GM21367 (cell line): ENCODE data around the gene RABGGTA.
"Not testable (repeated sequence)": the region's sequence is repeated elsewhere in the genome, so short reads cannot be mapped to it uniquely, and the experiment has no call there.

Source experiments
- ATAC-seq: cut with Tn5 transposase; IDR thresholded peaks from one replicate; pipeline ENCODE4 v1.9.1; 2021; ENCODE audit not compliant: unreplicated experiment

The RABGGTA gene

GRCh38 chr14:24261256-24261968 lies 10.0 kb downstream of the RABGGTA start:
- ATAC-seq: no peak

GRCh38 chr14:24260780-24261157 lies 10.6 kb downstream of the RABGGTA start:
- ATAC-seq: no peak

- ATAC-seq: no peak
Observed at GRCh38 chr14:24260026-24260779, 11.2 kb downstream of the RABGGTA start.

DNA sequence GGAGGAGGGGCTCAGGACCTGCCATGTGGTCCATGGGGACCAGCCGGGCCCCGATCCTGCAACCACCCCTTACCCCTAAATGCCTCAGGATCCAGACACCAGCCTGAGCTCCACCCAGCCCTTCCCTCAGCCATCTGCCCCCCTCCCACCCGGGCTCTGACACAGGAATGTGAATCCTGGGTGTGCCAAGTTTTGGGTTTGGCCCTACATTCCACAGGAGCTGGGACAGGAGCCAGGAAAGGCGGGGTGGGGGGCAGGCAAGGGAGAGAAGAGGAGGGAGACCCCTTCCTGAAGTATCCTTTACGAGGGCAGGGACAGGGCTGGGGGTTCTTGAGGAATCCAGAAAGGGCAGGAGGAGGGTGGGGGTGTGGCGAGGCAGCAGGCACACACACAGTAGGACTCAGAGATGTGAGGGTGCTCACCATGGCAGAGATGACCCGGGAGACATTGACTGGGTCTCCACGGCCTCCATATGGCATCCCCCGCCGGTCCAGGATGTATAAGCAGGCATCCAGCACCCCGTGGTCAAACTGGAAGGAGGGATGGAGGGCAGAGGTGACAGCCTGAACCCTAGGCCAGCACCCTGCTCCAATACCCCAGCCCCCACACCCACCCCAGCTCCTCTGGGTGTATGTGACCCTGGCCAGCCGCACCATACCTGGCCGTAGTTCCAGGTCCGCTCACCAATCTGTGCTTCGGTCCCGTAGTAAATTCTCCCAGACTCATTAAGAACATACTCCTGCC lies 11.9 kb downstream of the RABGGTA start:
- no peak for ATAC-seq

GRCh38 chr14:24258548-24259265 lies 12.7 kb downstream of the RABGGTA start:
- ATAC-seq: no peak

GRCh38 chr14:24258119-24258518 lies 13.3 kb downstream of the RABGGTA start:
- no peak for ATAC-seq

GRCh38 chr14:24256960-24257359 lies 14.4 kb downstream of the RABGGTA start:
- ATAC-seq: no peak

DNA sequence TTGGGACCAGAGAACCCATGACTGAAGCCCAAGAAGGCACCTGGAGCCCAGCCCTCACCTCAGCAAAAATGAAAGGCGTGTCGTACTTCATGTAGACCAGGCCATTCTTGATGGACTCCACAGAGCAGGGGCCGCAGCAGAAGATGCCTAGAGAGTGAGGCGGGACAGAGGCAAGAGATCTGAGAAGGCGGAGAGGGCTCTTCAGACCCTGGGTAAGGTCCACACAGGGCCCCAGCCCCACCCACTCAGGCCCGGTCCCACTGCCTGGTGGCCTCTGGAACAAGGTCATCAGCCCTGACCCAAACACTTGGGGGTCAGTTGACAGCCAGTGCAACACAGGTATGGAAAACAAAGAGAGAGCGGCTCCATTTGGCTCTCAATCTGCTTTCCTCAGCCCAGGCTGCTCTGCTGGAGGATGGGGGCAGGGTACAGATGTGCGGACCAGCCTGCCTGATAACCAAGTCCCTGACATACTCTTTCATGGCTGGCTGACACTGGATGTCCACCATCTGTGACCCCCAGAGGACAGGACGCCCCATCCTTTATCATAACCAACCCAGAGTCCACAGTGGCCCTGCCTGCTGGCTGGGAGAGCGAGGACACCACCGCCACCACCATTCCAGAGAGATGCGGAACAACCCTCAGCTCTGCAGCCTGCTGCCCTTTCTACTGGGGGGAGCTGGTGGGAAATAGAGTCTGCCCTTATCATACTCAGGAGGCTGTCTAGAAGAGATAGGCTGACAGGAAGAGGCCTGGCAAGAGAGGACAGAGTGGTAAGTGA lies 15.3 kb downstream of the RABGGTA start:
- no peak for ATAC-seq

GRCh38 chr14:24255438-24255837 lies 16.0 kb downstream of the RABGGTA start:
- no peak for ATAC-seq

DNA sequence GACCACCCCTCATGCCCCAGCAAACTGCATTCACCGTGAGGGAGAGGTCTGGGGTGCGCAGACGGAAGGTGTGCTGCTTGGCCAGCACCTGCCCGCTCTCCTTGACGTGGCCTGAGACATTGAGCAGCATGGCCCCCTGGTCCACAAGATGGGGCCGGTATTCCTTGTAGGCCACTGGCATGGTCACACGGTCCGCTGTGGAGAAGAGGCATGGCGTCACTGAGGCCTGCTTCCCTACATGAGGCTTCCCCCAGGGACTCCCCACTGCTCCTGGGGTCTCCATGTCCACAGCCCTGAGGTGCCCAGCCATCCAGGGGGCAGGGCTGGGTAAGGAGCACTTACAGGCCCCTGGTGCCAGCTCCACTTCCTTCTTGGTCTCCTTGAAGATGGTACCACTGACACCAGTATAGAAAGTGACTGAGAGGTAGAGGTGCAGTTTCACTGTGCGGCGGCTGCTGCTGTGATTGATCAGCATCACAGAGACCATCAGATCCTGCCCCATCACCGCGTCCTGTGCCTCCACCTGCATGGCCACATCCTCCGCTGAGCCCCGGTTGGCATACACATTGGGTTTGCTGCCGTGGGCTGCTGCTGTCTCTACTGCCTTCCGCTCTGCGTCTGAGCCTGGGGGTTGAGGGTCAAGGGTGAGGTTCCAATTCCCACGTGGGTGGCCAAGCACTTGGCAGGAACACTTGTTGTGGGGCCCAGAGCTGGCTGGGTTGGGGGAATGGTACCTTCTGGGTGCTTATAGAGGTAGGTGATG lies 16.6 kb downstream of the RABGGTA start:
- no peak for ATAC-seq

GRCh38 chr14:24253936-24254335 lies 17.5 kb downstream of the RABGGTA start:
- no peak for ATAC-seq

DNA sequence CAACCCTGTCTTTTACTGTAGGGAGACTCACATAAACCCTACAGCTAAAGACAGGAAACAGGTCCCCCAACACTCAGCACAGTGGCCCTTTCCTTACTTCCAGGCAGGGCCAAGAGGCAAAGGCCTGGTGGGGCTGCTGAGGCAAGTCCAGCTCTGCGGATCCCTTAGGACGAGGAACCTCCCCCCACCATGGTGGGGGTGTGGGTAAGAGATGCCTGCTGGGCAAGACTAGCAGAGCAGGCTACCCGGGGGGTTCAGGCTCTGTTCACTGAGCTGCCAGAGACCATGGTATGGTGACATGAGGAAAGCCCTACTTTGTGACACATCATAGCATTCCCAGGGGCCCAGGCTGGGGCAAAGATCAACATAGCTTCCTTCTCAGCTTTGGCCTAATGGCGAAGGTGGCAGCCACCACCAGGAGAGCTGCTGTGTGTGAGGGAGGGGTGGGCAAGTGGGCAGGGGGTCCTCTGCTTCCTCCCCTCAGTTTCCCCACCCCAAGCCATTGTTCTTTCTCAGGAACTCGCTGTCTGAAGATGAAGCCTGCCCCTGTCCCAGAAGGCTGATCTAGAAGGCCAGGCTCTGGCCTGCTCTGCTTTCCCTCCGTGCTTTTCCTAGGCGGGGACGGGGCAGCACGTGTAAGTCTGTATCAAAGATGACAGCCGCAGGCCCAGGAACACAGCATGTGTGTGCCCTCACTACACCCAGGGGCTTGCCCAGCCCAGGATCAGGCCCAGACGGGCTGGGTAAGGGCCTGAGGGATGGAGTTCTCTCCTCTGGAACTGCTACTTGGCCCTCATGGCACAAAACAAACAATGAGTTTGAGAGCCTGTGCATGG lies 18.9 kb downstream of the RABGGTA start:
- ATAC-seq: no peak

GRCh38 chr14:24251880-24252288 lies 19.5 kb downstream of the RABGGTA start:
- no peak for ATAC-seq

DNA sequence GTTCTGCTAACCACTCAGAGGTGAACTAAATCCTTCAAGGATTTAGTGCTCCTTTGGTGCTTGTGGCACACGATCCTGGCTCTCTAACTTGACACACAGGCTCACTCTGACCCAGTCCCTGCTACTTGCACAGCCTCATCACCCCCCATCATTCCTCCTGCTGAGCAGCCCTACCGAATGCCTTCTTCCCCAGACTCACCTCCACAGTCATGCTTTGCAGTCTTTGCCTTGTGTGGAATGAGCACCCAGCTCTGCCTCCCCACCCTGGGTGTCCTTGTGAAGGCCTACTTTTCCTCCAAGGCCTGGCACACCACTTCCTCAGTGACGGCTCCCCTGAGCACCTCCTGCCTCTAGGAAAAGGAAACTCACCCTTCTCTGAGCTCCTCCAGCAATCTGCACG lies 21.0 kb downstream of the RABGGTA start:
- ATAC-seq: no peak

DNA sequence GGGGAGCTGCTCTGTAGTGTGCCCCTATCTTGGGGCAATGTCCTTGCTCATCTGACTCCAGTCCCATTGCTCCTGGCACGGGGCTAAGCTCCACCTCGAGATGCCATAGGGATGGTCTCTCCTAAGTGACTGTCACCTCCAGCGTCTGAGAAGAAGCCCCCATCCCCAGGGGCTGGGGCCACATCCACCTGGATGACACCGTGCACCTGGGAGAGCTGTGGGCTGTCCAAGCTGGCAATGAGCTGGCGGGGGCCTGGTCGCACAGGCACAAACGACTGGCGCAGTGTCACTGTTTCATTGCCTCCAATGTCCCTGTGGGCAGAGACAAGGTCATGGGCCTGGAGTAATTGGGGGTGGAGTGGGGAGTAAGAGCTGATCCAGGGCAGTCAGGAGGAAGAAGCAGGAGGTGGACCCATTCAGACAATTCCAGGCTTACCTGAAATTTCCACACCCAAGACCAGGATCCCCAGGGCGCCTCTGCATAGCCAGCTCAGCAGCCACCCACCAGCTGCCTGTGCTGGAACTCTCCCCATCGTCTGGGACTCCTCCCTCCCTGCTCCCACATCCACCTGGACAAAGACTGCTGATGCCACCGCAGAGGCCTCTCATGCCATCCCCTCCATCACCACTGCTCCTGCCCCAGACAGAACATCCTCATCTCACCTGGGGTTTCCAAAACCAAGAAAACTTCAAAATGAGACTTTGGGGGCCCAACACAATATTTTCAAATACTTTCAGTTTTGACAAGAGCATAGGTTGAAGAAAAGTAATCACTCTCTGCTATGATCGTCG lies 22.0 kb downstream of the RABGGTA start:
- no peak for ATAC-seq

GRCh38 chr14:24247422-24247821 lies 24.0 kb downstream of the RABGGTA start:
- ATAC-seq: no peak

- ATAC-seq: no peak
Observed at GRCh38 chr14:24246765-24247212, 24.6 kb downstream of the RABGGTA start.

DNA sequence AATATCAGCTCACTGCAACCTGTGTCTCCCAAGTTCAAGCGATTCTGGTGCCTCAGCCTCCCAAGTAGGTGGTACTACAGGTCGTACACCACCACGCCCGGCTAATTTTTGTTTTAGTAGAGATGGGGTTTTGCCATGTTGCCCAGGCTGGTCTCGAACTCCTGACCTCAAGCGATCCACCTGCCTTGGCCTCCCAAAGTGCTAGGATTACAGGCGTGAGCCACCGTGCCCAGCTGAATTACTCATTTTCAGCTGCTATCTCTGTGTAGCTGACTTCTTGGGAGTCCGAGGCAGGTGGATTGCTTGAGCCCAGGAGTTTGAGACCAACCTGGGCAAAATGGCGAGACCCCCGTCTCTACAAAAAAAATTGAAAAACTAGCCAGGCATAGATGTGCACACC lies 26.0 kb downstream of the RABGGTA start:
- not testable (repeated sequence) for ATAC-seq
